Esophagus muscularis mucosa (tissue), 4 donors: ENCODE measurements around the gene FADS3. TPM values are rescaled to one million over a fixed set of nuclear protein-coding genes. Genes with fewer than 3 reads are reported as not detected.
"Not testable (repeated sequence)": the region's sequence is repeated elsewhere in the genome, so short reads cannot be mapped to it uniquely, and the experiment has no call there.

Source experiments
- DNase-seq: peaks from one replicate; pipeline ENCODE4 v3.0.0-alpha.2; 2017; ENCODE audit errors: extremely low spot score
- H3K27ac ChIP-seq, 4 donors: fragments of 200-600 bp; sonication (generic); replicated peaks in 1 of 4; 1 replicate in 3 of 4; 2 replicates in 1 of 4; pipeline ENCODE4 v1.5.1; 2016 to 2019; ENCODE audit warnings: mild to moderate bottlenecking in 1 of 4
- H3K27me3 ChIP-seq, 4 donors: fragments of 200-600 bp; sonication (generic); one replicate each; pipeline versions ENCODE4 v1.5.1 to v1.6.0; 2016 to 2019
- H3K36me3 ChIP-seq, 4 donors: fragments of 200-600 bp; sonication (generic); one replicate each; pipeline ENCODE4 v1.5.1; 2016 to 2019
- H3K4me1 ChIP-seq, 4 donors: fragments of 200-600 bp; sonication (generic); one replicate each; pipeline ENCODE4 v1.5.1; 2016 to 2019
- H3K4me3 ChIP-seq, 4 donors: fragments of 200-600 bp; sonication (generic); 1 replicate in 2 of 4; 2 replicates in 2 of 4; pipeline ENCODE4 v1.5.1; 2016 to 2019; ENCODE audit warnings: mild to moderate bottlenecking in 4 of 4, moderate library complexity in 1 of 4
- H3K9me3 ChIP-seq, 4 donors: fragments of 200-600 bp; sonication (generic); 1 replicate in 3 of 4; 2 replicates in 1 of 4; pipeline ENCODE4 v1.5.1; 2016 to 2019
- EP300 ChIP-seq: sonication (generic); formaldehyde crosslinking; IDR thresholded peaks from one replicate; pipeline ENCODE4 v1.6.1; 2017; ENCODE audit warnings: antibody characterized with exemption
- POLR2A ChIP-seq: fragments of 450-650 bp; IDR thresholded peaks from one replicate; pipeline ENCODE4 v1.6.1; 2017; ENCODE audit warnings: antibody characterized with exemption, moderate library complexity, mild to moderate bottlenecking, low read depth
- POLR2AphosphoS5 ChIP-seq, 2 donors: sonication (generic); formaldehyde crosslinking; IDR thresholded peaks; one replicate each; pipeline ENCODE4 v1.6.1; 2017; ENCODE audit warnings: antibody characterized with exemption in 2 of 2
- WGBS: methylation state at CpG from one replicate; pipeline ENCODE4 v1.1.5; 2018; 5-methylcytosine and 5-hydroxymethylcytosine counted together
- intact Hi-C: fragments of 100-400 bp; cut with DNase I; formaldehyde crosslinking; loops from one replicate; pipeline ENCODE4 v1.15.1; 2023
- total RNA-seq, 4 donors: library from RNA; depleted of rRNA; stranded (reverse); fragments of >200 nt; gene quantifications; one replicate each; pipeline versions ENCODE4 v1.1.0 to v1.2.1, GENCODE V29; 2016
- TF ChIP-seq, protein P1 (sequence below), 3 experiments: fragments of 200-600 bp in 2 of 3; fragments of 450-650 bp in 1 of 3; sonication (generic) in 2 of 3; IDR thresholded peaks; one replicate each; pipeline ENCODE4 v1.5.1; 2017 to 2019; ENCODE audit warnings: antibody characterized with exemption in 3 of 3, mild to moderate bottlenecking in 2 of 3, moderate library complexity in 1 of 3

Gene FADS3
- total RNA-seq, 4 donors from 2014 or later = 42.4 to 103 (median 57.8) TPM

DNA sequence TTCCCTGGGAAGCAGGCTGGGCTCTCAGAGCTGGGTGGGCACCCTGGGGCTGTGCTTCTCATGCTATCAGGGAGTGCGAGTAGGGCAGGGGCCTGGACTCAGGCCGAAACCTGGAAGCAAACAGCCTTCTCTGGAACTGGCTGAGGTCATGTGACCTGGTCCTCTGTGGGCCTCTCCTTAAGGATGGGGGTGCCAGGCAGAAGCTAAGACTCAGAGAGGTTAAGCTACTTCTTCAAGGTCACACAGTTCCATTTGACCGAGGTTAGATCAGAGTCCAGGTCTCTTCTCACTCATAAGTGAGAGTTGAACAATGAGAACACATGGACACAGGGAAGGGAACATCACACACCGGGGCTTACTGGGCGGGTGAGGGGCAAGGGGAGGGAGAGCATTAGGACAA, 7.4 kb downstream of the FADS3 start:
- no peaks in the 10 kb centered on the region for H3K9me3 ChIP-seq
- TF ChIP-seq POLR2AphosphoS5 (IDR thresholded peaks at IDR 0.05) (no peak), POLR2A (no peak), EP300 (no peak)
- TF ChIP-seq, protein P1, sequence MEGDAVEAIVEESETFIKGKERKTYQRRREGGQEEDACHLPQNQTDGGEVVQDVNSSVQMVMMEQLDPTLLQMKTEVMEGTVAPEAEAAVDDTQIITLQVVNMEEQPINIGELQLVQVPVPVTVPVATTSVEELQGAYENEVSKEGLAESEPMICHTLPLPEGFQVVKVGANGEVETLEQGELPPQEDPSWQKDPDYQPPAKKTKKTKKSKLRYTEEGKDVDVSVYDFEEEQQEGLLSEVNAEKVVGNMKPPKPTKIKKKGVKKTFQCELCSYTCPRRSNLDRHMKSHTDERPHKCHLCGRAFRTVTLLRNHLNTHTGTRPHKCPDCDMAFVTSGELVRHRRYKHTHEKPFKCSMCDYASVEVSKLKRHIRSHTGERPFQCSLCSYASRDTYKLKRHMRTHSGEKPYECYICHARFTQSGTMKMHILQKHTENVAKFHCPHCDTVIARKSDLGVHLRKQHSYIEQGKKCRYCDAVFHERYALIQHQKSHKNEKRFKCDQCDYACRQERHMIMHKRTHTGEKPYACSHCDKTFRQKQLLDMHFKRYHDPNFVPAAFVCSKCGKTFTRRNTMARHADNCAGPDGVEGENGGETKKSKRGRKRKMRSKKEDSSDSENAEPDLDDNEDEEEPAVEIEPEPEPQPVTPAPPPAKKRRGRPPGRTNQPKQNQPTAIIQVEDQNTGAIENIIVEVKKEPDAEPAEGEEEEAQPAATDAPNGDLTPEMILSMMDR (IDR thresholded peaks at IDR 0.05) = no peak
- H3K27ac ChIP-seq = no peak overlapping the region
- DNase-seq = no peak
- intact Hi-C loops = no loop called here
- H3K36me3 ChIP-seq = peaks cover 0 to 14% (median 10%) of the 10 kb centered on the region in 4 donors
- 85% methylated on average over 3 of the region's 5 CpGs for WGBS
- H3K4me3 ChIP-seq = no peak overlapping the region
- no peaks in the 10 kb centered on the region for H3K27me3 ChIP-seq
- H3K4me1 ChIP-seq = peaks cover 30 to 62% (median 37%) of the 10 kb centered on the region in 4 donors

DNA sequence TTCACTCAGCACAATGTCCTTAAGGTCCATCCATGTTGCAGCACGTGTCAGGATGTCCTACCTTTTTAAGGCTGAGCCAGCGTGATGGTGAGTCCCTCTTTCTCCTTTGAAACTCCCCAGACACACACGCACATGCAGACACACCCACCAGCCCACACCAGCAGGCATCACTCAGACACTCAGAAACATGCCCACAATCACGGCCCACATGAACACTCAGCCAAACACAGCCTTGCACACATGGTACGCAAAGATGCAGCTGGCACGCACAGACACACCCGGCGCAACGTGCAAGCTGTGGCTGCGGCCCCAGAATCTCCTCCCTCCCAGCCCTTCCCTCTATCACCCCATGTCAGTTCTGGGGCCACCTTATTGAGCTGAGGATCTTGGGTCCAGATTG, 8.0 kb downstream of the FADS3 start:
- 93% methylated on average over 9 of the region's 10 CpGs for WGBS
- Histone ChIP-seq H3K9me3 (no peaks in the 10 kb centered on the region), H3K4me1 (peaks cover 24 to 56% (median 31%) of the 10 kb centered on the region in 4 donors), H3K36me3 (peaks cover 0 to 20% (median 16%) of the 10 kb centered on the region in 4 donors), H3K27ac (no peak overlapping the region), H3K27me3 (no peaks in the 10 kb centered on the region), H3K4me3 (no peak overlapping the region)
- intact Hi-C loops = no loop called here
- TF ChIP-seq POLR2A = no peak
- DNase-seq = no peak

DNA sequence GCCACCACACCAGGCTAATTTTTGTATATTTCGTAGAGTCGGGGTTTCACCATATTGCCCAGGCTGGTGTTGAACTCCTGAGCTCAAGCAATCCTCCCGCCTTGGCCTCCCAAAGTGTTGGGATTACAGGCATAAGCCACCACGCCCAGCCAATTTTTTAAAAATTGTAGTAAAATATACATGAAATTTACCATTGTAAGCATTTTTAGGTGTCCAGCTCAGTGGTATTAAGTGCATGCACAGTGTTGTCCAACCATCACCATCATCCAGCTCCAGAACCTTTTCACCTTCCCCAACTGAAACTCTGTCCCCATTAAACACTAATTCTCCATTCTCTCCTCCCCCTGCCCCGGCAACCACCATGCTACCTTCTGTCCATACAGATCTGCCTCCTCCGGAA, 8.5 kb downstream of the FADS3 start:
- peaks cover 19 to 53% (median 26%) of the 10 kb centered on the region in 4 donors for H3K4me1 ChIP-seq
- no peak for DNase-seq
- WGBS = 87% methylated on average over 6 of the region's 6 CpGs
- H3K36me3 ChIP-seq = peaks cover 3 to 25% (median 21%) of the 10 kb centered on the region in 4 donors
- no peak overlapping the region for H3K27ac ChIP-seq
- H3K9me3 ChIP-seq = no peaks in the 10 kb centered on the region
- intact Hi-C loops = no loop called here
- TF ChIP-seq POLR2AphosphoS5 (IDR thresholded peaks at IDR 0.05) (no peak), EP300 (no peak), POLR2A (no peak)
- TF ChIP-seq, protein P1 (IDR thresholded peaks at IDR 0.05) = no peak
- no peak overlapping the region for H3K4me3 ChIP-seq
- H3K27me3 ChIP-seq = no peaks in the 10 kb centered on the region

DNA sequence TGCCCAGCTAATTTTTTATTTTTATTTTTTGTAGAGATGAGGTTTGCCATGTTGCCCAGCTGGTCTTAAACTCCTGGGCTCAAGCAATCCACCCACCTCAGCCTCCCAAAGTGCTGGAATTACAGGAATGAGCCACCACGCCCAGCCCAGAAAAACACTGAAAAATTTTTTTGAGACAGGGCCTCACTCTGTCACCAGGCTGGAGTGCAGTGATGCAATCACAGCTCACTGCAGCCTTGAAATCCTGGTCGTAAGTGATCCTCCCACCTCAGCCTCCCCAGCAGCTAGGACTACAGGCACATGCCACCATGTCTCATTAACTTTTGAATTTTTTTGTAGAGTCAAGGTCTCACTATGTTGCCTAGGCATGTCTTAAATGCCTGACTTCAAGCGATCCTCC, 9.1 kb downstream of the FADS3 start:
- WGBS = 90% methylated on average over 3 of the region's 3 CpGs
- DNase-seq, H3K27ac ChIP-seq, H3K4me3 ChIP-seq, H3K9me3 ChIP-seq, H3K27me3 ChIP-seq, intact Hi-C loops: not testable (repeated sequence)
- H3K4me1 ChIP-seq = peaks cover 13 to 48% (median 20%) of the 10 kb centered on the region in 4 donors
- H3K36me3 ChIP-seq = peaks cover 3 to 31% (median 27%) of the 10 kb centered on the region in 4 donors

DNA sequence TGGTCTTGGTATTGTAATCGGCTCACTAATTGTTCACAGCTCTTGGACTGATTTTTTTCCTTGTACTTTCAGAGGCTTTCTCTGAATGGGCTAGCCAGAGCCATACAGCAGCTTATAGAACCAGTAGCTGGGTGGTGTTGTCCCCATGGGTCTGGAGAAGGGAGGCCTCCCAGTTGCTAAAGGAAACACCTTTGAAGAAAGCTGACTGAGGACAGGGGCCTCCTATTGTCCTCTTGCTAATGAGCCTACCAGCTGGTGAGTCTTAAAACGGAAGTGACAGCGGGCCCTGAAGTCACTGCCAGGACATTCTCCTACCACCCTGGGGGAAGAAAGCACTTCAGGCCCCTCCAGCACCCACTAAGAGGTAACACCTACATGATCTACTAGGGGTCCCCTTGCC, 9.9 kb downstream of the FADS3 start:
- Histone ChIP-seq H3K27ac (no peak overlapping the region), H3K36me3 (peaks cover 4 to 40% (median 33%) of the 10 kb centered on the region in 4 donors), H3K4me1 (peaks cover 7 to 42% (median 13%) of the 10 kb centered on the region in 4 donors), H3K27me3 (no peaks in the 10 kb centered on the region), H3K9me3 (no peaks in the 10 kb centered on the region), H3K4me3 (no peak overlapping the region)
- DNase-seq = no peak
- TF ChIP-seq EP300 (no peak), POLR2AphosphoS5 (IDR thresholded peaks at IDR 0.05) (no peak), POLR2A (no peak)
- TF ChIP-seq, protein P1 (IDR thresholded peaks at IDR 0.05) = no peak
- intact Hi-C loops = no loop called here
- WGBS = 73% methylated on average over 3 of the region's 3 CpGs

DNA sequence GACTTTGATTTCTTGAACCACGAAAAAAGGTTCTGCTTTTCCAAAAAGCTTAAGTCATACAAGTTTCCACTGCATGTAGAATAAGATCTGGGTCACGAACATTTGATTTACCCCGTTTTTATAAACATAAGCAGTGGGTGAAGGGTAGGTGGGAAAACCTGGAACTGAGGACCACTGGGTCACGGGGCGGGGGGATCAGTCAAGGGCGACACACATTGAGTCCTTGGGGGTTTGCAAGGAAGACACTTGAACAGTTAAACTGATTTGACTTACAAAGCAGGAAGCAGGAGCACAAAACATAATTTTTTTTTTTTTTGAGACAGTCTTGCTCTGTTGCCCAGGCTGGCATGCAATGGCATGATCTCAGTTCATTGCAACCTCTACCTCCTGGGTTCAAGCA, 10.9 kb downstream of the FADS3 start:
- DNase-seq = no peak
- Histone ChIP-seq H3K27ac (no peak overlapping the region), H3K36me3 (peaks cover 8 to 49% (median 43%) of the 10 kb centered on the region in 4 donors), H3K27me3 (no peaks in the 10 kb centered on the region), H3K4me1 (peaks cover 0 to 39% (median 8%) of the 10 kb centered on the region in 4 donors), H3K4me3 (no peak overlapping the region), H3K9me3 (no peaks in the 10 kb centered on the region)
- no peak for TF ChIP-seq POLR2AphosphoS5 (IDR thresholded peaks at IDR 0.05)
- no peak for TF ChIP-seq EP300
- TF ChIP-seq, protein P1 (IDR thresholded peaks at IDR 0.05) = no peak
- TF ChIP-seq POLR2A = no peak
- WGBS = 75% methylated on average over 6 of the region's 6 CpGs
- intact Hi-C loops = no loop called here
